WTC11 (cell line): ENCODE data around the gene CACNA2D1. TPM values are rescaled to one million over a fixed set of nuclear protein-coding genes. Genes with fewer than 3 reads are reported as not detected.

ENCODE experiments used
- ATAC-seq: fragments of 200-7000 bp; cut with Tn5 transposase; 2 replicates; pipeline ENCODE4 v1.10.0; 2021; ENCODE audit warnings: mild to moderate bottlenecking, moderate library complexity
- CTCF ChIA-PET: fragments of 300-600 bp; sonication (Branson Sonifier 250); formaldehyde crosslinking; loops from one replicate; lab custom pipeline; 2021; ENCODE audit warnings: antibody characterized with exemption; lab: Charles Lee
- POLR2A ChIA-PET: fragments of 350-600 bp; sonication (Branson Sonifier 250); formaldehyde crosslinking; loops from one replicate; lab custom pipeline; 2021; ENCODE audit warnings: antibody characterized with exemption; lab: Charles Lee
- DNase-seq: peaks from one replicate; pipeline ENCODE4 v3.0.0; 2021; ENCODE audit warnings: low spot score
- H3K27ac Mint-ChIP-seq: 2 replicates; pipeline ENCODE4 v1.8.0; 2021; ENCODE audit warnings: mixed read lengths
- H3K27me3 Mint-ChIP-seq: 2 replicates; pipeline ENCODE4 v1.8.0; 2021; ENCODE audit warnings: low read depth, mild to moderate bottlenecking, moderate library complexity, mixed read lengths
- H3K36me3 Mint-ChIP-seq: 2 replicates; pipeline ENCODE4 v1.8.0; 2021; ENCODE audit warnings: mixed read lengths
- H3K4me1 Mint-ChIP-seq: 2 replicates; pipeline ENCODE4 v1.8.0; 2022; ENCODE audit warnings: mixed read lengths
- H3K4me3 Mint-ChIP-seq: 2 replicates; pipeline ENCODE4 v1.8.0; 2021; ENCODE audit warnings: mild to moderate bottlenecking, moderate library complexity, mixed read lengths
- H3K9me3 Mint-ChIP-seq: 2 replicates; pipeline ENCODE4 v1.8.0; 2021; ENCODE audit warnings: mixed read lengths
- AR ChIP-seq: fragments of 250-450 bp; sonication (Bioruptor Pico); IDR thresholded peaks from 2 replicates; pipeline ENCODE4 v1.9.0; 2021; ENCODE audit warnings: mild to moderate bottlenecking
- ATF1 ChIP-seq: sonication (generic); formaldehyde crosslinking; IDR thresholded peaks from 2 replicates; pipeline ENCODE4 v1.8.1; 2023; ENCODE audit warnings: mild to moderate bottlenecking, moderate library complexity, missing genetic modification reagents
- ATF6 ChIP-seq: sonication (generic); formaldehyde crosslinking; IDR thresholded peaks from 2 replicates; pipeline ENCODE4 v1.8.1; 2023; ENCODE audit warnings: mild to moderate bottlenecking, missing genetic modification reagents
- ERG ChIP-seq: fragments of 250-450 bp; sonication (Bioruptor Pico); IDR thresholded peaks from 2 replicates; pipeline ENCODE4 v1.8.0; 2021; ENCODE audit warnings: mild to moderate bottlenecking
- ETV6 ChIP-seq: sonication (generic); formaldehyde crosslinking; IDR thresholded peaks from 2 replicates; pipeline ENCODE4 v1.8.1; 2022; ENCODE audit warnings: mild to moderate bottlenecking, missing genetic modification reagents
- HMGXB4 ChIP-seq: sonication (generic); formaldehyde crosslinking; IDR thresholded peaks from 2 replicates; pipeline ENCODE4 v1.8.1; 2023; ENCODE audit warnings: mild to moderate bottlenecking, moderate library complexity, missing genetic modification reagents
- NR3C1 ChIP-seq: sonication (generic); formaldehyde crosslinking; conservative IDR thresholded peaks from 2 replicates; pipeline ENCODE4 v1.8.1; 2023; ENCODE audit warnings: low read depth, mild to moderate bottlenecking, missing genetic modification reagents
- PRRX2 ChIP-seq: fragments of 250-450 bp; sonication (Bioruptor Pico); IDR thresholded peaks from 2 replicates; pipeline ENCODE4 v1.8.0; 2021; ENCODE audit warnings: mild to moderate bottlenecking
- TCF7 ChIP-seq: sonication (generic); formaldehyde crosslinking; IDR thresholded peaks from 2 replicates; pipeline ENCODE4 v1.8.0; 2022; ENCODE audit warnings: mild to moderate bottlenecking, low read depth, missing genetic modification reagents, moderate library complexity
- USF2 ChIP-seq: sonication (generic); formaldehyde crosslinking; IDR thresholded peaks from 2 replicates; pipeline ENCODE4 v1.8.1; 2023; ENCODE audit warnings: mild to moderate bottlenecking, missing genetic modification reagents, moderate library complexity
- ZNF219 ChIP-seq: sonication (generic); formaldehyde crosslinking; IDR thresholded peaks from 2 replicates; pipeline ENCODE4 v1.8.0; 2023; ENCODE audit warnings: missing genetic modification reagents, mild to moderate bottlenecking, borderline replicate concordance
- ZNF232 ChIP-seq: sonication (generic); formaldehyde crosslinking; IDR thresholded peaks from 2 replicates; pipeline ENCODE4 v1.8.0; 2022; ENCODE audit warnings: mild to moderate bottlenecking, missing genetic modification reagents
- ZNF263 ChIP-seq: sonication (generic); formaldehyde crosslinking; IDR thresholded peaks from 2 replicates; pipeline ENCODE4 v1.8.1; 2022; ENCODE audit warnings: low read depth, mild to moderate bottlenecking, moderate library complexity, missing genetic modification reagents
- ZNF423 ChIP-seq: fragments of 250-450 bp; sonication (Bioruptor Pico); IDR thresholded peaks from 2 replicates; pipeline ENCODE4 v2.1.2; 2022; ENCODE audit warnings: mild to moderate bottlenecking, moderate library complexity
- ZNF425 ChIP-seq: fragments of 250-450 bp; sonication (Bioruptor Pico); conservative IDR thresholded peaks from 2 replicates; pipeline ENCODE4 v1.9.0; 2021; ENCODE audit warnings: mild to moderate bottlenecking
- ZNF532 ChIP-seq: fragments of 250-450 bp; sonication (Bioruptor Pico); IDR thresholded peaks from 2 replicates; pipeline ENCODE4 v1.9.0; 2021; ENCODE audit warnings: mild to moderate bottlenecking, borderline replicate concordance
- total RNA-seq: library from RNA; stranded (reverse); gene quantifications from 3 replicates; pipeline ENCODE4 v1.2.3, GENCODE V29; 2021

CACNA2D1 gene
- total RNA-seq, 1 experiment from 2014 or later: 33.3 TPM

GRCh38 chr7:82156893-82157292 lies 286.7 kb downstream of the CACNA2D1 start:
- H3K9me3 Mint-ChIP-seq: no peaks in the 10 kb centered on the region
- peaks cover 26% of the 10 kb centered on the region for H3K27me3 Mint-ChIP-seq
- DNase-seq: no peak
- POLR2A ChIA-PET: no interaction called here
- no peak overlapping the region for H3K4me3 Mint-ChIP-seq
- H3K27ac Mint-ChIP-seq: no peak overlapping the region
- TF ChIP-seq NR3C1 (CRISPR knock-in tag) (no peak), ZNF219 (CRISPR knock-in tag) (no peak), ZNF425 (CRISPR knock-in tag) (no peak), ATF6 (CRISPR knock-in tag) (no peak), USF2 (CRISPR knock-in tag) (no peak), PRRX2 (CRISPR knock-in tag) (no peak), ATF1 (CRISPR knock-in tag) (no peak), ERG (CRISPR knock-in tag) (no peak), HMGXB4 (CRISPR knock-in tag) (no peak), ZNF263 (CRISPR knock-in tag) (no peak)
- TF ChIP-seq, all 79 proteins: peak for 0
- CTCF ChIA-PET: interaction anchor here (1.5 kb wide), 1 partner anchor 21 kb away, joined by 4 read pairs; no protein-coding TSS in a partner anchor
- Mint-ChIP-seq H3K4me1 (peaks cover 13% of the 10 kb centered on the region), H3K36me3 (no peaks in the 10 kb centered on the region)
- no peak for ATAC-seq

- Mint-ChIP-seq H3K4me3 (no peak overlapping the region), H3K4me1 (peaks cover 13% of the 10 kb centered on the region), H3K27ac (no peak overlapping the region), H3K27me3 (peaks cover 26% of the 10 kb centered on the region), H3K36me3 (no peaks in the 10 kb centered on the region), H3K9me3 (no peaks in the 10 kb centered on the region)
- ChIA-PET CTCF (interaction anchor here (0.6 to 1.5 kb wide), 2 partner anchors 9 to 22 kb away, joined by 3 to 4 read pairs; no protein-coding TSS in a partner anchor), POLR2A (no interaction called here)
- DNase-seq: no peak
- peak; percentile 66; the same call in 1 of the 2 replicates for ATAC-seq
- no peak for TF ChIP-seq TCF7
- peak; percentile 23; the same call in 1 of the 2 replicates for TF ChIP-seq ZNF423
- TF ChIP-seq, all 79 proteins: peak for 1
These were observed 287.4 kb downstream of the CACNA2D1 start for GRCh38 chr7:82156168-82156567.

GRCh38 chr7:82154728-82155127 lies 288.8 kb downstream of the CACNA2D1 start:
- Mint-ChIP-seq H3K27me3 (peaks cover 26% of the 10 kb centered on the region), H3K4me3 (no peak overlapping the region), H3K4me1 (peaks cover 26% of the 10 kb centered on the region), H3K9me3 (no peaks in the 10 kb centered on the region), H3K27ac (no peak overlapping the region), H3K36me3 (no peaks in the 10 kb centered on the region)
- DNase-seq (no peak), ATAC-seq (no peak)
- POLR2A ChIA-PET: no interaction called here
- CTCF ChIA-PET: no interaction called here
- TF ChIP-seq ETV6 (no peak), ZNF532 (CRISPR knock-in tag) (no peak), AR (CRISPR knock-in tag) (no peak), ZNF232 (no peak)
